GM23338 (cell line): ENCODE data around the gene CERS2.

Experiments
- CREB1 ChIP-seq: fragments of 250-450 bp; sonication (Bioruptor Pico); IDR thresholded peaks from 2 replicates; pipeline ENCODE4 v1.5.0; 2020; ENCODE audit warnings: low read depth, mild to moderate bottlenecking, moderate library complexity
- EZH2 ChIP-seq: fragments of 200-600 bp; sonication (generic); IDR thresholded peaks from one replicate; pipeline ENCODE4 v1.8.0; 2017; ENCODE audit warnings: antibody characterized with exemption, mild to moderate bottlenecking, low read depth; ENCODE audit not compliant: unreplicated experiment
- EZH2phosphoT487 ChIP-seq: fragments of 200-600 bp; sonication (generic); IDR thresholded peaks from one replicate; pipeline ENCODE4 v1.8.1; 2018; ENCODE audit warnings: antibody characterized with exemption; ENCODE audit not compliant: unreplicated experiment
- JUNB ChIP-seq: IDR thresholded peaks from one replicate; pipeline ENCODE4 v1.6.1; 2016; ENCODE audit warnings: antibody characterized with exemption; ENCODE audit not compliant: unreplicated experiment
- NANOG ChIP-seq: IDR thresholded peaks from 2 replicates; pipeline ENCODE4 v1.6.1; 2016; ENCODE audit warnings: antibody characterized with exemption, borderline replicate concordance
- POLR2AphosphoS5 ChIP-seq: IDR thresholded peaks from 2 replicates; pipeline ENCODE4 v1.6.1; 2016; ENCODE audit warnings: antibody characterized with exemption, low read depth
- STAT1 ChIP-seq: IDR thresholded peaks from one replicate; pipeline ENCODE4 v1.6.1; 2016; ENCODE audit warnings: antibody characterized with exemption; ENCODE audit not compliant: unreplicated experiment
- TF ChIP-seq, protein P1 (sequence below), 2 experiments: fragments of 200-600 bp in 1 of 2; sonication (generic) in 1 of 2; conservative IDR thresholded peaks; 2 replicates each; pipeline versions ENCODE4 v1.5.1 to v1.6.1; 2016 to 2017; ENCODE audit warnings: antibody characterized with exemption in 2 of 2, low read depth in 2 of 2, mild to moderate bottlenecking in 2 of 2, moderate library complexity in 1 of 2
- TF ChIP-seq, protein P2 (sequence below): IDR thresholded peaks from one replicate; pipeline ENCODE4 v1.6.1; 2018; ENCODE audit warnings: antibody characterized with exemption; ENCODE audit not compliant: unreplicated experiment
- TF ChIP-seq, protein P3 (sequence below): IDR thresholded peaks from 2 replicates; pipeline ENCODE4 v1.6.1; 2016; ENCODE audit warnings: antibody characterized with exemption

DNA sequence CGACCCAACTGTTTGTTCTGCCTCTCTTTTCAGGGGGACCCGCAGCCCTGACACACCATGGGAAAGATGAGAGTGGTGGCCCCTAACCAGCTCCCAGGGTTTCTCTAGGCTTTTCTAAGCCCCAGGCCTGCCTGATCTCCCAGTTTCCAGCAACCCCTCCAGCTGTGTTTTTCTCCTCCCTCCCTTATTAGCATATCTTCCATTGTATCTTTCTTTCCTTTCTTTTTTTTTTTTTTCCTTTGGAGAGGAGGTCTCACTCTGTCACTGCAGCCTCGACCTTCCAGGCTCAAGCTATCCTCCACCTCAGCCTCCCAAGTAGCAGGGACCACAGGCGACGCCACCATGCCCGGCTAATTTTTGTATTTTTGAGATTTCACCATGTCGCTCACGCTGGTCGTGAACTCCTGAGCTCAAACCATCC is 1.8 kb upstream of the CERS2 start:
- TF ChIP-seq, protein P1, sequence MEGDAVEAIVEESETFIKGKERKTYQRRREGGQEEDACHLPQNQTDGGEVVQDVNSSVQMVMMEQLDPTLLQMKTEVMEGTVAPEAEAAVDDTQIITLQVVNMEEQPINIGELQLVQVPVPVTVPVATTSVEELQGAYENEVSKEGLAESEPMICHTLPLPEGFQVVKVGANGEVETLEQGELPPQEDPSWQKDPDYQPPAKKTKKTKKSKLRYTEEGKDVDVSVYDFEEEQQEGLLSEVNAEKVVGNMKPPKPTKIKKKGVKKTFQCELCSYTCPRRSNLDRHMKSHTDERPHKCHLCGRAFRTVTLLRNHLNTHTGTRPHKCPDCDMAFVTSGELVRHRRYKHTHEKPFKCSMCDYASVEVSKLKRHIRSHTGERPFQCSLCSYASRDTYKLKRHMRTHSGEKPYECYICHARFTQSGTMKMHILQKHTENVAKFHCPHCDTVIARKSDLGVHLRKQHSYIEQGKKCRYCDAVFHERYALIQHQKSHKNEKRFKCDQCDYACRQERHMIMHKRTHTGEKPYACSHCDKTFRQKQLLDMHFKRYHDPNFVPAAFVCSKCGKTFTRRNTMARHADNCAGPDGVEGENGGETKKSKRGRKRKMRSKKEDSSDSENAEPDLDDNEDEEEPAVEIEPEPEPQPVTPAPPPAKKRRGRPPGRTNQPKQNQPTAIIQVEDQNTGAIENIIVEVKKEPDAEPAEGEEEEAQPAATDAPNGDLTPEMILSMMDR (conservative IDR thresholded peaks at IDR 0.05; ENCODE audit: low read depth in 2 of 2), result no peak
- TF ChIP-seq POLR2AphosphoS5 (no peak), EZH2 (no peak), EZH2phosphoT487 (no peak), STAT1 (no peak), JUNB (no peak), CREB1 (CRISPR knock-in tag) (no peak), NANOG (no peak)
- TF ChIP-seq, protein P2, sequence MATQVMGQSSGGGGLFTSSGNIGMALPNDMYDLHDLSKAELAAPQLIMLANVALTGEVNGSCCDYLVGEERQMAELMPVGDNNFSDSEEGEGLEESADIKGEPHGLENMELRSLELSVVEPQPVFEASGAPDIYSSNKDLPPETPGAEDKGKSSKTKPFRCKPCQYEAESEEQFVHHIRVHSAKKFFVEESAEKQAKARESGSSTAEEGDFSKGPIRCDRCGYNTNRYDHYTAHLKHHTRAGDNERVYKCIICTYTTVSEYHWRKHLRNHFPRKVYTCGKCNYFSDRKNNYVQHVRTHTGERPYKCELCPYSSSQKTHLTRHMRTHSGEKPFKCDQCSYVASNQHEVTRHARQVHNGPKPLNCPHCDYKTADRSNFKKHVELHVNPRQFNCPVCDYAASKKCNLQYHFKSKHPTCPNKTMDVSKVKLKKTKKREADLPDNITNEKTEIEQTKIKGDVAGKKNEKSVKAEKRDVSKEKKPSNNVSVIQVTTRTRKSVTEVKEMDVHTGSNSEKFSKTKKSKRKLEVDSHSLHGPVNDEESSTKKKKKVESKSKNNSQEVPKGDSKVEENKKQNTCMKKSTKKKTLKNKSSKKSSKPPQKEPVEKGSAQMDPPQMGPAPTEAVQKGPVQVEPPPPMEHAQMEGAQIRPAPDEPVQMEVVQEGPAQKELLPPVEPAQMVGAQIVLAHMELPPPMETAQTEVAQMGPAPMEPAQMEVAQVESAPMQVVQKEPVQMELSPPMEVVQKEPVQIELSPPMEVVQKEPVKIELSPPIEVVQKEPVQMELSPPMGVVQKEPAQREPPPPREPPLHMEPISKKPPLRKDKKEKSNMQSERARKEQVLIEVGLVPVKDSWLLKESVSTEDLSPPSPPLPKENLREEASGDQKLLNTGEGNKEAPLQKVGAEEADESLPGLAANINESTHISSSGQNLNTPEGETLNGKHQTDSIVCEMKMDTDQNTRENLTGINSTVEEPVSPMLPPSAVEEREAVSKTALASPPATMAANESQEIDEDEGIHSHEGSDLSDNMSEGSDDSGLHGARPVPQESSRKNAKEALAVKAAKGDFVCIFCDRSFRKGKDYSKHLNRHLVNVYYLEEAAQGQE, result no peak
- TF ChIP-seq, protein P3, sequence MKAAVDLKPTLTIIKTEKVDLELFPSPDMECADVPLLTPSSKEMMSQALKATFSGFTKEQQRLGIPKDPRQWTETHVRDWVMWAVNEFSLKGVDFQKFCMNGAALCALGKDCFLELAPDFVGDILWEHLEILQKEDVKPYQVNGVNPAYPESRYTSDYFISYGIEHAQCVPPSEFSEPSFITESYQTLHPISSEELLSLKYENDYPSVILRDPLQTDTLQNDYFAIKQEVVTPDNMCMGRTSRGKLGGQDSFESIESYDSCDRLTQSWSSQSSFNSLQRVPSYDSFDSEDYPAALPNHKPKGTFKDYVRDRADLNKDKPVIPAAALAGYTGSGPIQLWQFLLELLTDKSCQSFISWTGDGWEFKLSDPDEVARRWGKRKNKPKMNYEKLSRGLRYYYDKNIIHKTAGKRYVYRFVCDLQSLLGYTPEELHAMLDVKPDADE, result no peak
